GM12878 (cell line): Measurements from ENCODE around the gene PTK6. TPM values are rescaled to one million over a fixed set of nuclear protein-coding genes. Genes with fewer than 3 reads are reported as not detected.

ENCODE experiments used
- ATAC-seq: fragments of 200-7000 bp; cut with Tn5 transposase; 3 replicates; pipeline ENCODE4 v1.9.1; 2020; ENCODE audit warnings: mild to moderate bottlenecking, moderate library complexity
- BruUV-seq: library from RNA; stranded (reverse); fragments of 400-500 nt; replicated peaks from 2 replicates; lab custom pipeline; 2021; lab: Mats Ljungman, UMichigan
- CTCF ChIA-PET: fragments of 300-600 bp; sonication (Branson Sonifier 250); formaldehyde crosslinking; extraction: SDS; loops from one replicate; lab custom pipeline; 2021; ENCODE audit warnings: inconsistent platforms; lab: Yijun Ruan, JAX
- POLR2A ChIA-PET: fragments of 350-600 bp; formaldehyde crosslinking; extraction: SDS; loops from one replicate; lab custom pipeline; 2021; ENCODE audit warnings: inconsistent platforms; lab: Charles Lee
- RAD21 ChIA-PET: fragments of 300-600 bp; sonication (Branson Sonifier 250); formaldehyde crosslinking; loops from one replicate; lab custom pipeline; 2023; ENCODE audit warnings: antibody characterized with exemption; ENCODE audit not compliant: unreplicated experiment; lab: Charles Lee
- SMC1A ChIA-PET: fragments of 300-600 bp; sonication (Branson Sonifier 250); formaldehyde crosslinking; loops from one replicate; lab custom pipeline; 2023; ENCODE audit not compliant: unreplicated experiment, uncharacterized antibody; lab: Charles Lee
- DNase-seq: peaks from one replicate; pipeline ENCODE4 v3.0.0-alpha.2; 2011; ENCODE audit warnings: low read depth, low spot score
- FAIRE-seq: peaks from 3 replicates; lab custom pipeline; 2011; peaks lifted over from hg19 to GRCh38; lab: Jason Lieb, UNC
- H2AFZ ChIP-seq: 2 replicates; pipeline ENCODE4 v1.6.0; 2011; ENCODE audit warnings: low read depth, low read length, control low read depth; ENCODE audit not compliant: control insufficient read depth
- H3K27ac ChIP-seq: 2 replicates; pipeline ENCODE4 v1.5.1; 2011; ENCODE audit warnings: control low read depth; ENCODE audit not compliant: control insufficient read depth, insufficient read depth
- H3K27me3 ChIP-seq, 2 experiments: replicated peaks in 1 of 2; 2 replicates each; pipeline versions ENCODE4 v1.6.0 to v1.6.1; 2011; ENCODE audit warnings: low read length in 1 of 2; ENCODE audit not compliant: control insufficient read depth in 2 of 2, insufficient read depth in 2 of 2
- H3K36me3 ChIP-seq, 2 experiments: 2 replicates each; pipeline ENCODE4 v1.5.1; 2011; ENCODE audit warnings: low read length in 1 of 2; ENCODE audit not compliant: control insufficient read depth in 2 of 2, insufficient read depth in 2 of 2
- H3K4me1 ChIP-seq: 2 replicates; pipeline ENCODE4 v1.6.1; 2011; ENCODE audit warnings: mild to moderate bottlenecking, low read length, moderate library complexity, mixed read lengths; ENCODE audit not compliant: control insufficient read depth, insufficient read depth
- H3K4me2 ChIP-seq: 2 replicates; pipeline ENCODE4 v1.6.0; 2011; ENCODE audit warnings: control low read depth; ENCODE audit not compliant: control insufficient read depth, insufficient read depth
- H3K4me3 ChIP-seq: fragments of 200-600 bp; sonication (generic); 2 replicates; pipeline ENCODE4 v1.5.1; 2016
- H3K79me2 ChIP-seq: 2 replicates; pipeline ENCODE4 v1.6.0; 2011; ENCODE audit warnings: low read length; ENCODE audit not compliant: control insufficient read depth, insufficient read depth
- H3K9ac ChIP-seq: 2 replicates; pipeline ENCODE4 v1.8.0; 2011; ENCODE audit warnings: low read length, control low read depth, mixed read lengths; ENCODE audit not compliant: control insufficient read depth, insufficient read depth
- H3K9me3 ChIP-seq: replicated peaks from 3 replicates; pipeline ENCODE4 v1.5.1; 2011; ENCODE audit warnings: mild to moderate bottlenecking, low read length; ENCODE audit not compliant: control insufficient read depth, insufficient read depth
- H4K20me1 ChIP-seq: 2 replicates; pipeline ENCODE4 v1.6.0; 2011; ENCODE audit not compliant: control insufficient read depth, insufficient read depth
- CTCF ChIP-seq, 3 experiments: IDR thresholded peaks in 2 of 3; conservative IDR thresholded peaks in 1 of 3; 2 replicates each; pipeline ENCODE4 v1.5.1; 2011; ENCODE audit warnings: low read depth in 3 of 3, low read length in 3 of 3, mild to moderate bottlenecking in 3 of 3, control low read depth in 2 of 3, moderate library complexity in 2 of 3, inconsistent platforms in 1 of 3, mixed read lengths in 1 of 3; ENCODE audit not compliant: control insufficient read depth in 2 of 3, insufficient read depth in 1 of 3; ENCODE audit errors: extremely low read depth in 1 of 3
- NKRF ChIP-seq: fragments of 450-650 bp; conservative IDR thresholded peaks from 2 replicates; pipeline ENCODE4 v1.6.1; 2017; ENCODE audit warnings: mild to moderate bottlenecking, moderate library complexity
- ZBTB33 ChIP-seq: fragments of 450-650 bp; IDR thresholded peaks from 2 replicates; pipeline ENCODE4 v1.6.1; 2017; ENCODE audit warnings: mild to moderate bottlenecking
- WGBS: methylation state at CpG from one replicate; pipeline ENCODE4 v1.1.6; 2016; ENCODE audit warnings: low lambda C conversion rate; ENCODE audit not compliant: insufficient replicate concordance, insufficient coverage; ENCODE audit errors: missing lambda C conversion rate; 5-methylcytosine and 5-hydroxymethylcytosine counted together
- in situ Hi-C: fragments of 300-500 bp; cut with MboI; formaldehyde crosslinking; loops from 9 replicates; pipeline ENCODE4 v1.14.3; 2018; ENCODE audit warnings: mixed read lengths
- intact Hi-C: fragments of 100-400 bp; cut with micrococcal nuclease; formaldehyde crosslinking; loops from one replicate; pipeline ENCODE4 v1.14.2; 2022; ENCODE audit not compliant: unreplicated experiment
- polyA plus RNA-seq, 11 experiments: library from polyadenylated mRNA; depleted of rRNA in 4 of 11; unstranded in 6 of 11; stranded (reverse) in 5 of 11; fragments of >200 nt; fragmentation: Nextera tagmentation in 4 of 11; fragmentation: Illumina TruSeq in 1 of 11; extraction: Ambion mirVana in 4 of 11; extraction: Trizol in 1 of 11; gene quantifications; 1 replicate in 1 of 11; 2 replicates in 10 of 11; pipeline versions ENCODE4 v1.2.1 to v1.2.3, GENCODE V29; 2011 to 2016; ENCODE audit warnings: inconsistent platforms in 2 of 11, missing spikeins in 2 of 11, low read depth in 1 of 11
- total RNA-seq, 4 experiments: library from RNA; depleted of rRNA in 3 of 4; stranded (reverse); fragments of >200 nt in 3 of 4; fragmentation: Illumina TruSeq in 1 of 4; extraction: Trizol in 1 of 4; gene quantifications; 2 replicates each; pipeline versions ENCODE4 v1.2.1 to v1.2.3, GENCODE V29; 2013 to 2021

The PTK6 gene
- total and polyA plus RNA-seq, 10 of the 15 experiments (the other 5 are each of a cell fraction or from before 2014, with no cell fraction given), result 0.02 to 0.21 (median 0.09) TPM; not detected in 3

GRCh38 chr20:63572788-63573646, 35.8 kb upstream of the PTK6 start:
- Histone ChIP-seq H3K4me1 (peaks cover 22% of the 10 kb centered on the region), H3K9ac (peak overlapping the region; percentile 82), H3K9me3 (no peaks in the 10 kb centered on the region), H3K27ac (no peak overlapping the region; the same call in 1 of the 2 replicates), H3K36me3 (no peaks in the 10 kb centered on the region), H3K4me3 (peak overlapping the region; percentile 90), H3K79me2 (peaks cover 3% of the 10 kb centered on the region; the same call in 1 of the 2 replicates), H3K4me2 (peak overlapping the region; percentile 81), H3K27me3 (no peaks in the 10 kb centered on the region), H2AFZ (no peak overlapping the region), H4K20me1 (no peaks in the 10 kb centered on the region)
- ATAC-seq, result peak; percentile 49
- TF ChIP-seq NKRF, result no peak
- peak in 1 of 3 experiments; percentile 19; a peak in 1 of 6 replicates for TF ChIP-seq CTCF (IDR thresholded peaks at IDR 0.05 in 2 of 3, conservative IDR thresholded peaks at IDR 0.05 in 1 of 3; ENCODE audit: control insufficient read depth in 2 of 3, extremely low read depth in 1 of 3, insufficient read depth in 1 of 3, low read depth in 3 of 3, low read length in 3 of 3)
- TF ChIP-seq ZBTB33, result peak; percentile 97
- BruUV-seq, result no TSS peak
- ChIA-PET POLR2A (interaction anchor here (0.6 to 2.2 kb wide), 6 partner anchors 17 to 420 kb away, joined by 3 to 9 read pairs (median 5); partner anchors contain the start of genes FNDC11 and PTK6), CTCF (interaction anchor here (1.5 to 3.0 kb wide), 5 partner anchors 18 to 407 kb away, joined by 3 to 25 read pairs (median 5); partner anchors contain the start of genes PRPF6, PTK6 and TPD52L2), SMC1A (interaction anchor here (1.2 to 1.3 kb wide), 2 partner anchors 35 to 76 kb away, joined by 4 read pairs; partner anchors contain the start of gene PTK6), RAD21 (interaction anchor here (0.6 to 2.5 kb wide), 7 partner anchors 18 to 131 kb away, joined by 3 to 30 read pairs (median 4); partner anchors contain the start of genes PTK6 and SRMS)
- DNase-seq, result no peak
- in situ Hi-C loops, result no loop called here
- 92% methylated on average over 34 of the region's 34 CpGs for WGBS
- intact Hi-C loops, result no loop called here
- no peak for FAIRE-seq
